ENCODE measurements around the gene RGS16.

RGS16 gene

GRCh38 chr1:182629499-182630096, 25.4 kb upstream of the RGS16 start:
- peak; percentile 37 for DNase-seq

GRCh38 chr1:182629080-182629479, 24.9 kb upstream of the RGS16 start:
- no peak for DNase-seq

DNA sequence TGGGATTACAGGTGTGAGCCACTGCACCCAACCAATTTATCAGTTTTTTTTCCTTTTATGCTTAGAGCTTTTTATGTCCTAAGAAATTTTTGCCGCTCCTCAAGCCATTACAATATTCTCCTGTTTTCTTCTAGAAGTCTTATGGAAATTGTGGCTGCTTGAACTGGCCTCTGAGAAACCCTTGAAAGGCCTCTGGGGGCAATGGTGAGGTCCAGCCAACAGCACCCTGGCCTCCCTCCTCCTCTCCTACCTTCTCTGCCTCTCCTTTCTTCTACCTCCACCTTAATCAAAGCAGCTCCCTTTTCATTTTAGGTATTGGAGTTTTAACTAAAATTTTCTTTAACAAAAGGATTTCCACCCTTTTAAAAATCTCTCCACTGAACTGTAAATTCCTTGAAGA, 24.5 kb upstream of the RGS16 start:
- no peak for DNase-seq

DNA sequence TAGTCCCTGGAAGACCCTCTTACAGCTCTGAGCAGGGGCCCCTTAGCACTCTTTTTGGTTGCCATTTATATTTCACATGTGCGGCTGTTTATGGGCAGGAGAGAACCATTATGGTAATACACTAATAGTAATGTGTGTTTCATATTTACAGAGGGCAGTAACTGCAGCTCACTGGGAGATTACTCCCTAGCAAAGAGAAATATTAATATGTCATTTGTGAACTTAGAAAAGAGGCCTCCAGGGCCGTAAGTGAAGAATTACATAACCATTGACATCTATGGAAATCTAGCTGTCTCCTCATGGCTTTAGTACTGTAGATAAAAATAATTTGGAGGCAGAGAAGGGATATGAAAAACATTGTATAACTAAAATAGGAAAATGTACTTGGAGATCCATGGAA, 23.4 kb upstream of the RGS16 start:
- DNase-seq: no peak

DNA sequence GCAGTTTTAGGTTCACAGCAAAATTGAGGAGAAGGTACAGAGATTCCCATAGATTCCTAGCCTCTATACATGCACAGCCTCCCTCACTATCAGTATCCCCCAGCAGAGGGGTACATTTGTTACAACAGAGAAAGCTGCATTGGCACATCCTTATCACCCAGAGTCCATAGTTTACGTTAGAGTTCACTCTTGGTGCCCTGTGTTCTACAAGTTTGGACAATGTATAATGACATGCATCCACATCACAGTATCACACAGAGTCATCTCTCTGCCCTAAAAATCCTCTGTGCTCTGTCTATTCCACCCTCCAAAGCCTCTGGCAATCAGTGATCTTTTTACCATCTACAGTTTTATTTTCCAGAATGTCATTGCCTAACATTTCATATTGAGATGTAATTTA, 22.3 kb upstream of the RGS16 start:
- DNase-seq: no peak

DNA sequence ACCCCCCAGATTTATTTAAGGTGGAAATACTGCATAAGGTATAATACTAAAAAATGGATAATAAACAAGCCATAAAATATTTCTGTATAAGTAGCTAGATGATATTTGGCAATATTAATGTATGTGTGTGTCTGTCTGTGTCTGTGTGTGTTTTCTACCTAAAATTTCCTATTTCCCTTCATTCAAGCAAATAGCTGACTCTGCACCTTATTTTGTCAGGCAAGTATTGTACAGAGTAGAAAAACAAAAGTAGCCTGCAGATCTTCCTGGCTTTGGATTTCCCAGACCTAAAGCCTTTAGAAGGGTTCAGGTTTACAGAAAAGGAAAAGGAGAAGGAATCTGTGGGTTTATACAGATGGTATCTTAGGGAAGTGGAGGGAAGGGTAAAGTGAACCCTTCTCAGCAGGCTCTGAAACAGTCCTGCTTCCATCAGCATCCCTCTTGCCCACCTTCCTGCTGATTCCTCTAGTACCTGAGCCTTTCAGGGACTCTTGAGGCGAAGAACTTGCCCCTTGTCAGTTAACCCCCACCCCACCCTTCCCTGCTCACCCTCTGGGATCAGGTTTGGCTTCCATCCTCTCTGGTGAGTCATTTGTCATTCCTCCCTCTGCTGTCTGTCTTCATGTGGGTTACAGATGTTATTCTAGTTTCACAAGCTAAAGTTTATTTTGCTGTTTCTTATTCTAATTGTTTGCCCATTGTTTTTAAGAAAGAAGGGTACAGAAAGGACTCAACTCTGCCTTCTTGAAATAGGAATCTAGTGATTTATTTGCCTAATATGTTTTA, 21.7 kb upstream of the RGS16 start:
- DNase-seq: no peak

- DNase-seq: no peak
Measured at GRCh38 chr1:182625024-182625423, 20.8 kb upstream of the RGS16 start.

DNA sequence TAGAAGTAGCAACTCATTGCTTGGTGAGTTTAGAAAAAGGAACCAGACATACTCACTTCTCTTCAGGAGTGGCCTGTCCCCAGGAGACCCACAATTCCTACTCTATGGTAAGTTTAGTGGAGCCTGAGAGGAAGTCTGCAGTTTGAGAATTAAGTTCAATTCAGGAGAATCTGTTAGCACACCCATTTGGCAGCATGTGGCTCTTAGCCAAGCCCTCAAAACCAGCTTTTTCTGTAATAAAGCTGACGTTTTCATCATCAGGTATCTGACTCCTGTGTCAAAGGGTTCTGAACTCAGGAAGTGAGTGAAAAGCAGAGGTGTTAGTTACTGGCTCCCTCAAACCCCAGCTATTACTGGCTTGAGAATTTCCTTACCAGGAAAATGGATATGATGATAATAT, 20.4 kb upstream of the RGS16 start:
- DNase-seq: no peak

GRCh38 chr1:182622901-182623528, 18.8 kb upstream of the RGS16 start:
- no peak for DNase-seq

GRCh38 chr1:182621906-182622305, 17.7 kb upstream of the RGS16 start:
- DNase-seq: no peak

GRCh38 chr1:182620924-182621585, 16.9 kb upstream of the RGS16 start:
- DNase-seq: no peak

DNA sequence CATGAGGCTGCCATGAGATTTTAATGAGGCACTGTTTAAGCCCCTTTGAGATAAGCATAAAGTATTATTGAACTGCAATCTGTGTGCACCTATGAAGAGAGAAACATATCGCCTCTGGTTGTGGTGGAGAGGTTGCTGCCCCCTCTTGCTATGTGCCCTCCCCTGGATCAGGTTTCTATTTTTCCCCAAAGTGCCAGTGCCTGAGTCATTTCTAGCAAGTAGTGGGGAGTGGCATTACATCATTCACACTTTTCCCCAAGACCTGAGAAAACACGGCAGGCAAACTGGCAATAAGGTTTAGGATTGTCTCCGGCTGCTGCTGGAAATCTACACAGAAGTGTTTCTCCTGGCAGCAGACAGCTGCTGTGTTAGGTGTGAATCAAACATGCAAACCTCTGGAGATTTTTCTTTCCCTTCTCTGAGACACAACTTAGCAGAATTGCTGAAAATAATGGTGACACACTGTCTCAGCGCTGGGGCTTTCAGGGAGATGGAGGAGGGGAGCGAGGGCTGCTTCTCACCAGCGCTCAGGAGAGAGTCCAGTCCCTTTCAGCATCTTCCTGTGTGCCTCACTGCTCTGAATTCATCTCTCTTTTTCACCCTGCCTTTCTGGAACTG, 13.7 kb upstream of the RGS16 start:
- no peak for DNase-seq

DNA sequence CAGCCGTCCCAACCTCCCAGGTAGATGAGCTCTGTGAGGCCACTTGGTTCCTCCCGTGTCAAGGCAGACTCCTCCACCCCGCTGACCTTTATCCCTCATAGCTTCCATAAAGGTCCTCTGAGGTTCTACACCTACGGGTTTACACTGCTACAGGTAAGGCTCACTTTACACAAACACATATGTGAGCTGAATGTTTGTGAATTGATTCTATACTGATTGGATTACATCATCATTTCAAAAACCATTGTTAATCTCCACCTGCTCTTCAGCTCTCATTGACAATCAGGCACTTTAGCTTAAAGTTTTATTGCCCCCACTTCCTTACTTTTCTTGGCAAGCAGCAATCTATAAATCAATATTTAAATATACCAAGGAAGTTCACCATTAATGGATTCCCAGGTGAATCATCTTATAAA, 12.8 kb upstream of the RGS16 start:
- DNase-seq: no peak

- peak; percentile 54 for DNase-seq
Measured at GRCh38 chr1:182616130-182617013, 12.2 kb upstream of the RGS16 start.

DNA sequence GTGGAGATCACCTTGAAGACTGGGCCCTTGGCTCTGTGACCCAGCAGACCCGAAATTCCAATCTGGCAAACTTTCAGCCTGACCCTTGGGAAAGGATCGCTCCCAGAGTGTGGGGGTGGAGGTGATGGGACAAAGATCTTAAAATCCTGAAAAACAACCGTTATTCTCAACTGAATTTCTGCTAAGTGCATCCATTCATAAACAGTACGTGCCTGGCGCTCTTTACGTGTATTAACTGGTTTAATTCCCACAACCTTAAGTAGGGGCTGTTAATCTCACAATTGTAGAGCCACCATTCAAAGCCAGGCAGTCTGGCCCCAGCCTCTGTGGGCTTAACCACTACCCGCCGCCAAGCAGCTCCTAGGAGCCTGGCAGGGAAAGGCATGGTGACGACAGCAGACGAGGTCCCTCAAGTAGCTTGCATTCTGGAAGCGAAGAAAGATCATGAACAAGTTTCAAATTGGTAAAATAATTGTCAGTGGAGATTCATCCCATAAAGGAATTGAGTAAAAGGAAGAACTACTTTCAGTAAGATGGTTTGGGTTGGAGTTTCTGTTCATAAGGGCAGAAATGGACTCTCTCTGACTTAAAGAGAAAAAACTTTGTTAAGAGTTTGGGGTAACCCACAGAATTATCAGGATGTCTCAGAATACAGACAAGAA, 11.4 kb upstream of the RGS16 start:
- DNase-seq: peak; percentile 25

GRCh38 chr1:182614796-182615454, 10.7 kb upstream of the RGS16 start:
- DNase-seq: peak; percentile 51

GRCh38 chr1:182611787-182612186, 7.6 kb upstream of the RGS16 start:
- DNase-seq: no peak

DNA sequence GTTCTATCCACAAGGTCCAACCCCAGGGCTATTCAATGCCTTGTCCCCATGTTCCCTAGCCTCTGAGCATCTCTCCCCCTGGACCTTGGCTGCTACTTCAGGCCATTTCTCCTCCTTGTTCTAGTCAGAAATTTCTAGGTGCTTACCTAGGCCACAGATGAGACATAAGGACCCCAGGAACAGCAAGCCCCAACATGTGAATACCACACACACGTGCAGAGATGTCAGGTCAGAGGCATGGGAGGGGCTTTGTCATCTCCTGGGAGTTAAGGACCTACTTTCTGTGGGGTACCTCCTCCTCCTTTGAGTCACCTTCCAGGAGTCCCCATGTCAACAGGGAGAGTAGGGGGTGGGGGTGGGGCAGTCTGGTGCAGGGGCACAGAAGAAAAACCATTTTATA, 7.1 kb upstream of the RGS16 start:
- DNase-seq: no peak

GRCh38 chr1:182610606-182611194, 6.5 kb upstream of the RGS16 start:
- DNase-seq: no peak

DNA sequence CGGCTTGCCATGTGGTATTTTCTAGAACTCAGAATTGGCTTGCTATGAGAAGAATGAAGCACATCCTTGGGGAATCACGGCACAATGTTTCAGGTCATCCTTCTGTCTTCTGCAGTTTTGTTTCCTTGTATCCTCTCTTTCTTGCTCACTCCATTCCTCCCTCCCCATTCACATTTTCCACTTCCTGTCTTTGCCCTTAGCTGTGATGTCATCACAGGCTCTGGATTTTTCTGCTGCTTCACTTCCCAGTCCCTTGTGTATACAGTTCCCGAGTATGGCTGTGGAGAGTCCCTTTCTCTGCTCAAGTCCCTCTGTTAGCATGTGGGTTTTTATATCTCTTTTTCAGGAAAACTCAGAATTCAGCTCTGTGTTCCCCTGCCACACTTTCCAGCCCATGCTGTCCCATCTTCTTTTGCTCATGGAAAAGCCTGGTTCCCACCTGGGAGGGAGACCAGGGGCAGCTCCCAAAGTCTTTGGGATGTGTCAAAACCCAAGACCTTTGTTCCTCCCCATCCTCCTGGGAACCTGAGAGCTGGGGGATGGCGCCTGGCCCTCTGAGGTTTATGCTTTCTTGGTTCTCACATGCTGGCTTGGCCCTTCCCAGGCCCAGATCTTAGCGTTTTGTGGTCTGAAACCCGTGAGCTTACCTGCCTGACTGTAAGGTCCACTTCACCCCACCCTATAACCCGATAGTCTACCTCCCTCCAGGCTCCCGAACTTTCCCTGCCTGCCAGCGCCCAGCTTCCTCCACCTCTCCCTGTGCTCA, 4.8 kb upstream of the RGS16 start:
- DNase-seq: no peak

All from stimulated activated CD4-positive, alpha-beta T cell treated with anti-CD3 and anti-CD28 coated beads, Interleukin-12 subunit alpha, Interleukin-12 subunit beta, amount 100 ng/mL, for 4 hours (primary cell).